Sigmoid colon (tissue), 7 donors: ENCODE measurements around the gene CECR2. TPM values are rescaled to one million over a fixed set of nuclear protein-coding genes. Genes with fewer than 3 reads are reported as not detected.

Experiments used
- DNase-seq: peaks from one replicate; pipeline ENCODE4 v3.0.0-alpha.2; 2019
- H3K27ac ChIP-seq, 4 donors: fragments of 200-600 bp; sonication (generic); one replicate each; pipeline ENCODE4 v1.5.1; 2016 to 2019; ENCODE audit warnings: mild to moderate bottlenecking in 1 of 4
- H3K27me3 ChIP-seq, 3 donors: fragments of 200-600 bp; sonication (generic); one replicate each; pipeline ENCODE4 v1.5.1; 2019; ENCODE audit warnings: mild to moderate bottlenecking in 1 of 3
- H3K36me3 ChIP-seq, 4 donors: fragments of 200-600 bp; sonication (generic); one replicate each; pipeline ENCODE4 v1.5.1; 2016 to 2019
- H3K4me1 ChIP-seq, 4 donors: fragments of 200-600 bp; sonication (generic); one replicate each; pipeline ENCODE4 v1.5.1; 2017 to 2019
- H3K4me3 ChIP-seq, 4 donors: fragments of 200-600 bp; sonication (generic); one replicate each; pipeline ENCODE4 v1.5.1; 2017 to 2019; ENCODE audit warnings: mild to moderate bottlenecking in 2 of 4, moderate library complexity in 1 of 4
- H3K9me3 ChIP-seq, 4 donors: fragments of 200-600 bp in 3 of 4; sonication (generic) in 3 of 4; one replicate each; pipeline versions ENCODE4 v1.5.1 to v1.6.1; 2013 to 2019
- CTCF ChIP-seq, 4 experiments: fragments of 450-650 bp in 3 of 4; fragments of 200-600 bp in 1 of 4; IDR thresholded peaks; one replicate each; pipeline ENCODE4 v1.5.1; 2016 to 2019; ENCODE audit warnings: antibody characterized with exemption in 4 of 4, mild to moderate bottlenecking in 3 of 4, moderate library complexity in 2 of 4
- EP300 ChIP-seq, 4 donors: sonication (generic); formaldehyde crosslinking; IDR thresholded peaks; one replicate each; pipeline ENCODE4 v1.6.1; 2017; ENCODE audit warnings: antibody characterized with exemption in 4 of 4
- POLR2A ChIP-seq, 2 donors: fragments of 450-650 bp; IDR thresholded peaks; one replicate each; pipeline ENCODE4 v1.6.1; 2016; ENCODE audit warnings: antibody characterized with exemption in 2 of 2, mild to moderate bottlenecking in 2 of 2, moderate library complexity in 2 of 2
- POLR2AphosphoS5 ChIP-seq, 4 donors: sonication (generic); formaldehyde crosslinking; IDR thresholded peaks; one replicate each; pipeline ENCODE4 v1.6.1; 2017; ENCODE audit warnings: antibody characterized with exemption in 4 of 4
- WGBS, 2 donors: extraction: QIAGEN DNeasy Blood & Tissue Kit; methylation state at CpG; one replicate each; pipeline ENCODE4 v1.1.7; 2013; 5-methylcytosine and 5-hydroxymethylcytosine counted together
- intact Hi-C: fragments of 100-400 bp; cut with DNase I; formaldehyde crosslinking; loops from one replicate; pipeline ENCODE4 v1.15.1; 2023
- polyA plus RNA-seq, 3 donors: library from polyadenylated mRNA; stranded (reverse); fragments of 200-250 nt; gene quantifications; one replicate each; pipeline ENCODE4 v1.2.3, GENCODE V29; 2013
- total RNA-seq, 4 donors: library from RNA; depleted of rRNA; stranded (reverse); fragments of >200 nt; gene quantifications; one replicate each; pipeline ENCODE4 v1.1.0, GENCODE V29; 2016
- donor health status: healthy with polysubstance abuse.
- donor health status: Bipolar disorder and iron deficiency.
- donor health status: healthy.

CECR2 gene
- total and polyA plus RNA-seq, 7 donors = 0.39 to 2.8 (median 1.3) TPM; not detected in 1

GRCh38 chr22:17481424-17481823, 112.2 kb downstream of the CECR2 start:
- DNase-seq = no peak
- TF ChIP-seq CTCF (IDR thresholded peaks at IDR 0.05) (no peak), POLR2AphosphoS5 (IDR thresholded peaks at IDR 0.05) (no peak), POLR2A (IDR thresholded peaks at IDR 0.05) (no peak), EP300 (IDR thresholded peaks at IDR 0.05) (no peak)
- Histone ChIP-seq H3K27ac (no peak overlapping the region), H3K4me1 (no peaks in the 10 kb centered on the region), H3K36me3 (no peaks in the 10 kb centered on the region), H3K4me3 (no peak overlapping the region), H3K27me3 (peaks cover 0 to 18% (median 0%) of the 10 kb centered on the region in 3 donors), H3K9me3 (no peaks in the 10 kb centered on the region)
- intact Hi-C loops = no loop called here
- WGBS, 2 donors = 81 to 82% methylated on average over 5 of the region's 5 CpGs

GRCh38 chr22:17483688-17484372, 114.6 kb downstream of the CECR2 start:
- Histone ChIP-seq H3K9me3 (no peaks in the 10 kb centered on the region), H3K4me1 (no peaks in the 10 kb centered on the region), H3K4me3 (no peak overlapping the region), H3K36me3 (no peaks in the 10 kb centered on the region), H3K27ac (no peak overlapping the region), H3K27me3 (peaks cover 0 to 11% (median 0%) of the 10 kb centered on the region in 3 donors)
- 42 to 52% methylated on average over 2 of the region's 2 CpGs for WGBS, 2 donors
- no peak for DNase-seq
- TF ChIP-seq CTCF (IDR thresholded peaks at IDR 0.05) = no peak
- TF ChIP-seq EP300 (IDR thresholded peaks at IDR 0.05) = no peak
- intact Hi-C loops = no loop called here

- H3K36me3 ChIP-seq = no peaks in the 10 kb centered on the region
- H3K27ac ChIP-seq = no peak overlapping the region
- no peak for TF ChIP-seq POLR2A (IDR thresholded peaks at IDR 0.05)
- TF ChIP-seq CTCF (IDR thresholded peaks at IDR 0.05) = no peak
- TF ChIP-seq POLR2AphosphoS5 (IDR thresholded peaks at IDR 0.05) = no peak
- TF ChIP-seq EP300 (IDR thresholded peaks at IDR 0.05) = no peak
- WGBS, 2 donors = 86 to 90% methylated on average over 12 of the region's 12 CpGs
- DNase-seq = no peak
- intact Hi-C loops = no loop called here
- H3K9me3 ChIP-seq = no peaks in the 10 kb centered on the region
- no peak overlapping the region for H3K4me3 ChIP-seq
- peaks cover 0 to 7% (median 0%) of the 10 kb centered on the region in 3 donors for H3K27me3 ChIP-seq
- H3K4me1 ChIP-seq = no peaks in the 10 kb centered on the region
Measured at GRCh38 chr22:17484608-17485007, 115.3 kb downstream of the CECR2 start.

- Histone ChIP-seq H3K27me3 (no peaks in the 10 kb centered on the region), H3K4me1 (no peaks in the 10 kb centered on the region), H3K9me3 (no peaks in the 10 kb centered on the region), H3K36me3 (no peaks in the 10 kb centered on the region), H3K27ac (no peak overlapping the region), H3K4me3 (no peak overlapping the region)
- 78 to 85% methylated on average over 10 of the region's 10 CpGs for WGBS, 2 donors
- intact Hi-C loops = no loop called here
- no peak for DNase-seq
- TF ChIP-seq EP300 (IDR thresholded peaks at IDR 0.05) = no peak
- TF ChIP-seq CTCF (IDR thresholded peaks at IDR 0.05) = no peak
Measured at GRCh38 chr22:17486313-17486712, 117.1 kb downstream of the CECR2 start.

DNA sequence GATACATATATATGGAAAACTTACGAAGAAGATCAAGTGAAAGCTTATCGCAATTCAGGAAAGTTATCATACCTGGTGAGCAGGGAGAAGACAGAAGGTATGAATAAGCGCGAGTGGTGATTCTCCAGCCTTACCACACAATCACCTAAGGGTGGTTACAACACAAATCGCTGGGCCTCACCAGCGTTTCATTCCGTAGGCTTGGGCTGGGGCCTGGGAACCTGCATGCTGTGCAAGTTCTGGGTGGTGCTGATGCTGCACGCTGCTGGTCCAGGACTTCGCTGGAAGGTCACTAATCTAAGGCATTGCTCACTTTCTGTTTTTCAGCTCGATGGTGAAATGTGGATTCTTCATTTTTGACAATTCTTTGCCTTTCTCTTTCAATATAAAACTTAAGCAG, 117.5 kb downstream of the CECR2 start:
- no peak for DNase-seq
- Histone ChIP-seq H3K27ac (no peak overlapping the region), H3K4me3 (no peak overlapping the region), H3K27me3 (no peaks in the 10 kb centered on the region), H3K36me3 (no peaks in the 10 kb centered on the region), H3K4me1 (no peaks in the 10 kb centered on the region), H3K9me3 (no peaks in the 10 kb centered on the region)
- TF ChIP-seq POLR2A (IDR thresholded peaks at IDR 0.05) = no peak
- no peak for TF ChIP-seq EP300 (IDR thresholded peaks at IDR 0.05)
- TF ChIP-seq POLR2AphosphoS5 (IDR thresholded peaks at IDR 0.05) = no peak
- TF ChIP-seq CTCF (IDR thresholded peaks at IDR 0.05) = no peak
- WGBS, 2 donors = 85 to 90% methylated on average over 10 of the region's 10 CpGs
- intact Hi-C loops = no loop called here
